Cardiac septum (tissue), 1 donor: ENCODE measurements around the gene CMPK2. TPM values are rescaled to one million over a fixed set of nuclear protein-coding genes. Genes with fewer than 3 reads are reported as not detected.
"Not testable (repeated sequence)": the region's sequence is repeated elsewhere in the genome, so short reads cannot be mapped to it uniquely, and the experiment has no call there.

Experiments
- DNase-seq: peaks from one replicate; pipeline ENCODE4 v3.0.0-alpha.2; 2020; ENCODE audit warnings: low spot score
- intact Hi-C: fragments of 100-400 bp; cut with DNase I; formaldehyde crosslinking; loops from one replicate; pipeline ENCODE4 v1.14.0; 2022
- total RNA-seq: library from RNA; stranded (reverse); fragmentation: NEBNext Ultra II Directional; extraction: Animal tissue kit (Norgen Biotek cat#: 25700); gene quantifications from one replicate; pipeline ENCODE4 v1.2.1, GENCODE V29; 2021
- donor health status: DM: no; HTN: no; CAD: no.

CMPK2 gene
- total RNA-seq, 1 donor from 2014 or later, result 5.5 TPM

- DNase-seq, result no peak
- intact Hi-C loops, result no loop called here
These were observed 15.8 kb upstream of the CMPK2 start for GRCh38 chr2:6881516-6881915.

- intact Hi-C loops, result no loop called here
- no peak for DNase-seq
These were observed 15.3 kb upstream of the CMPK2 start for GRCh38 chr2:6881046-6881445.

GRCh38 chr2:6880200-6880733, 14.6 kb upstream of the CMPK2 start:
- intact Hi-C loops, result no loop called here
- no peak for DNase-seq

- DNase-seq, result no peak
- intact Hi-C loops, result no loop called here
These were observed 13.3 kb upstream of the CMPK2 start for GRCh38 chr2:6879011-6879410.

GRCh38 chr2:6878549-6878948, 12.8 kb upstream of the CMPK2 start:
- no peak for DNase-seq
- intact Hi-C loops, result no loop called here

GRCh38 chr2:6877402-6878304, 11.9 kb upstream of the CMPK2 start, which contains the start of gene RSAD2:
RSAD2 (plus strand) TSS chr2:6877777; CDS start chr2:6877801, 24 bp downstream.
- intact Hi-C loops, result no loop called here
- no peak for DNase-seq

- intact Hi-C loops, result no loop called here
- no peak for DNase-seq
These were observed 10.6 kb upstream of the CMPK2 start for GRCh38 chr2:6876309-6876708.

GRCh38 chr2:6874032-6874431, 8.3 kb upstream of the CMPK2 start:
- intact Hi-C loops, result no loop called here
- DNase-seq, result no peak

GRCh38 chr2:6872394-6872793, 6.7 kb upstream of the CMPK2 start:
- intact Hi-C loops, result no loop called here
- DNase-seq, result no peak

GRCh38 chr2:6866982-6867381, 1.3 kb upstream of the CMPK2 start:
- intact Hi-C loops, result no loop called here
- DNase-seq, result no peak

- DNase-seq, result no peak
- intact Hi-C loops, result no loop called here
These were observed 566 bp upstream of the CMPK2 start for GRCh38 chr2:6866275-6866671.

- intact Hi-C loops, result no loop called here
- no peak for DNase-seq
These were observed 773 bp downstream of the CMPK2 start for GRCh38 chr2:6864923-6865345.

- no peak for DNase-seq
- intact Hi-C loops, result no loop called here
These were observed 1.4 kb downstream of the CMPK2 start for GRCh38 chr2:6864231-6864754.

- DNase-seq, result no peak
- intact Hi-C loops, result no loop called here
These were observed 1.9 kb downstream of the CMPK2 start for GRCh38 chr2:6863792-6864191.

GRCh38 chr2:6860296-6860695, 5.4 kb downstream of the CMPK2 start:
- DNase-seq, result no peak
- intact Hi-C loops, result no loop called here

- DNase-seq, intact Hi-C loops: not testable (repeated sequence)
These were observed 7.2 kb downstream of the CMPK2 start for GRCh38 chr2:6858466-6859027.

- intact Hi-C loops, result no loop called here
- DNase-seq, result no peak
These were observed 9.2 kb downstream of the CMPK2 start for GRCh38 chr2:6856548-6856920.

- intact Hi-C loops, result no loop called here
- no peak for DNase-seq
These were observed 9.7 kb downstream of the CMPK2 start for GRCh38 chr2:6855860-6856547.

GRCh38 chr2:6854416-6854815, 11.3 kb downstream of the CMPK2 start:
- intact Hi-C loops, result no loop called here
- DNase-seq, result no peak

- DNase-seq, result no peak
- intact Hi-C loops, result no loop called here
These were observed 13.5 kb downstream of the CMPK2 start for GRCh38 chr2:6852195-6852594.
